DOHH2 (cell line): ENCODE measurements around the gene CAMK2D.
A peak's percentile ranks its signal among the peaks of the same experiment; 100 is the strongest.

Experiments used
- H3F3A ChIP-seq: fragments of 200-600 bp; sonication (generic), shearing (Covaris generic); 2 replicates; pipeline ENCODE4 v1.6.0; 2016; ENCODE audit warnings: antibody characterized with exemption, mild to moderate bottlenecking; ENCODE audit not compliant: control insufficient read depth, insufficient read depth
- H3K27ac ChIP-seq: fragments of 200-600 bp; sonication (generic); 2 replicates; pipeline ENCODE4 v1.5.1; 2014; ENCODE audit warnings: low read depth, mild to moderate bottlenecking, low read length, moderate library complexity
- H3K27me3 ChIP-seq: fragments of 200-600 bp; sonication (generic); 2 replicates; pipeline ENCODE4 v1.6.1; 2014; ENCODE audit warnings: mild to moderate bottlenecking, low read length, mixed read lengths; ENCODE audit not compliant: control insufficient read depth
- H3K36me3 ChIP-seq: fragments of 200-600 bp; sonication (generic); 2 replicates; pipeline ENCODE4 v1.6.1; 2014; ENCODE audit warnings: mild to moderate bottlenecking, low read length, moderate library complexity, mixed read lengths; ENCODE audit not compliant: control insufficient read depth
- H3K4me1 ChIP-seq: fragments of 200-600 bp; sonication (generic); 2 replicates; pipeline ENCODE4 v1.6.1; 2014; ENCODE audit warnings: mild to moderate bottlenecking, low read length, mixed read lengths; ENCODE audit not compliant: control insufficient read depth
- H3K4me2 ChIP-seq: fragments of 200-600 bp; sonication (generic); 2 replicates; pipeline ENCODE4 v1.6.0; 2014; ENCODE audit warnings: mild to moderate bottlenecking, low read length, moderate library complexity
- H3K4me3 ChIP-seq: fragments of 200-600 bp; sonication (generic); 2 replicates; pipeline ENCODE4 v1.5.1; 2014; ENCODE audit warnings: mild to moderate bottlenecking, low read length, mixed read lengths
- H3K79me2 ChIP-seq: fragments of 200-600 bp; sonication (generic); 2 replicates; pipeline ENCODE4 v1.6.1; 2014; ENCODE audit warnings: mild to moderate bottlenecking, low read length, mixed read lengths; ENCODE audit not compliant: control insufficient read depth
- H3K9me2 ChIP-seq: fragments of 200-600 bp; sonication (generic); replicated peaks from 2 replicates; pipeline ENCODE4 v1.6.1; 2014; ENCODE audit warnings: mild to moderate bottlenecking, low read length, mixed read lengths; ENCODE audit not compliant: control insufficient read depth
- H3K9me3 ChIP-seq: fragments of 200-600 bp; sonication (generic); 2 replicates; pipeline ENCODE4 v1.6.1; 2014; ENCODE audit warnings: antibody characterized with exemption, low read length, mixed read lengths; ENCODE audit not compliant: control insufficient read depth, insufficient read depth
- H4K20me1 ChIP-seq: fragments of 200-600 bp; sonication (generic); 2 replicates; pipeline ENCODE4 v1.6.0; 2014; ENCODE audit warnings: low read depth, mild to moderate bottlenecking, antibody characterized with exemption, low read length, moderate library complexity; ENCODE audit not compliant: control insufficient read depth, insufficient read depth
- EZH2phosphoT487 ChIP-seq: fragments of 200-600 bp; sonication (generic); IDR thresholded peaks from 2 replicates; pipeline ENCODE4 v1.6.1; 2017; ENCODE audit warnings: borderline replicate concordance, mild to moderate bottlenecking, antibody characterized with exemption, low read length, moderate library complexity, mixed read lengths
- TF ChIP-seq, protein P1 (sequence below): fragments of 200-600 bp; sonication (generic); IDR thresholded peaks from one replicate; pipeline ENCODE4 v1.5.1; 2014; ENCODE audit warnings: antibody characterized with exemption, mild to moderate bottlenecking, low read depth, low read length; ENCODE audit not compliant: poor library complexity, severe bottlenecking

CAMK2D gene

DNA sequence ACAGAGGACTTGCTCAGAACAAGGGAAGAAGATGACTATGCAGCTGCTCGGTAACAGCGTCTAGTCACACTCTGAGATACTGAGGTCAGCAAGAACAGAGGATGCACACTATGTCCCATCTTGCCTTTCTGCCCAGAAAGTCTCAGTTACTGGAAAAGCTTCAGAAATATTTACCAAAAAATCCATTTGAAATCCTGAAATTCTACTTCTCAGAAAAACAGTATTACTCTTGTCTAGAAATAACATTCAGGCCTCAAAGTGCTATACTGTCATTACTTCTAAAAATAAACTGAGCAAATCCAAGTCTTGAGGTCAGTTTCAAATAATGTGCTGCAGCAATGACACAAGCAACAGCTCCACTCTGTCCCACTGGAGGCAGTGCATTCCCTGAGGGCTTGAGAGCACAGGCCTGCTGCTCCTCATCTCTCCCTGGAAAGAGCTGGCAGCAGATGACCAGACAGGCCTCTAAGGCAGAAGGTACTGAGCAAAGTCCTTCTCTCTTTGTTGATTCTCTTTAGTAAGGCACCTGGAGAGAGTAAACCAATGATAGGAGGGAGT is 76.9 kb downstream of the CAMK2D start:
- H4K20me1 ChIP-seq, result no peaks in the 10 kb centered on the region
- H3K27me3 ChIP-seq, result no peaks in the 10 kb centered on the region
- H3K4me2 ChIP-seq, result no peak overlapping the region
- H3K79me2 ChIP-seq, result peaks cover 93% of the 10 kb centered on the region
- H3K4me3 ChIP-seq, result no peak overlapping the region
- H3K9me2 ChIP-seq, result no peaks in the 10 kb centered on the region
- 0 out of 2 replicates have a peak, but pooled peaks cover 3% of the 10 kb centered on the region for H3F3A ChIP-seq
- peaks cover 60% of the 10 kb centered on the region for H3K4me1 ChIP-seq
- H3K9me3 ChIP-seq, result 0 out of 2 replicates have a peak, but pooled peaks cover 3% of the 10 kb centered on the region
- H3K27ac ChIP-seq, result no peak overlapping the region
- no peak for TF ChIP-seq EZH2phosphoT487
- TF ChIP-seq, protein P1, sequence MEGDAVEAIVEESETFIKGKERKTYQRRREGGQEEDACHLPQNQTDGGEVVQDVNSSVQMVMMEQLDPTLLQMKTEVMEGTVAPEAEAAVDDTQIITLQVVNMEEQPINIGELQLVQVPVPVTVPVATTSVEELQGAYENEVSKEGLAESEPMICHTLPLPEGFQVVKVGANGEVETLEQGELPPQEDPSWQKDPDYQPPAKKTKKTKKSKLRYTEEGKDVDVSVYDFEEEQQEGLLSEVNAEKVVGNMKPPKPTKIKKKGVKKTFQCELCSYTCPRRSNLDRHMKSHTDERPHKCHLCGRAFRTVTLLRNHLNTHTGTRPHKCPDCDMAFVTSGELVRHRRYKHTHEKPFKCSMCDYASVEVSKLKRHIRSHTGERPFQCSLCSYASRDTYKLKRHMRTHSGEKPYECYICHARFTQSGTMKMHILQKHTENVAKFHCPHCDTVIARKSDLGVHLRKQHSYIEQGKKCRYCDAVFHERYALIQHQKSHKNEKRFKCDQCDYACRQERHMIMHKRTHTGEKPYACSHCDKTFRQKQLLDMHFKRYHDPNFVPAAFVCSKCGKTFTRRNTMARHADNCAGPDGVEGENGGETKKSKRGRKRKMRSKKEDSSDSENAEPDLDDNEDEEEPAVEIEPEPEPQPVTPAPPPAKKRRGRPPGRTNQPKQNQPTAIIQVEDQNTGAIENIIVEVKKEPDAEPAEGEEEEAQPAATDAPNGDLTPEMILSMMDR, result peak; percentile 18
- H3K36me3 ChIP-seq, result peaks cover 86% of the 10 kb centered on the region

DNA sequence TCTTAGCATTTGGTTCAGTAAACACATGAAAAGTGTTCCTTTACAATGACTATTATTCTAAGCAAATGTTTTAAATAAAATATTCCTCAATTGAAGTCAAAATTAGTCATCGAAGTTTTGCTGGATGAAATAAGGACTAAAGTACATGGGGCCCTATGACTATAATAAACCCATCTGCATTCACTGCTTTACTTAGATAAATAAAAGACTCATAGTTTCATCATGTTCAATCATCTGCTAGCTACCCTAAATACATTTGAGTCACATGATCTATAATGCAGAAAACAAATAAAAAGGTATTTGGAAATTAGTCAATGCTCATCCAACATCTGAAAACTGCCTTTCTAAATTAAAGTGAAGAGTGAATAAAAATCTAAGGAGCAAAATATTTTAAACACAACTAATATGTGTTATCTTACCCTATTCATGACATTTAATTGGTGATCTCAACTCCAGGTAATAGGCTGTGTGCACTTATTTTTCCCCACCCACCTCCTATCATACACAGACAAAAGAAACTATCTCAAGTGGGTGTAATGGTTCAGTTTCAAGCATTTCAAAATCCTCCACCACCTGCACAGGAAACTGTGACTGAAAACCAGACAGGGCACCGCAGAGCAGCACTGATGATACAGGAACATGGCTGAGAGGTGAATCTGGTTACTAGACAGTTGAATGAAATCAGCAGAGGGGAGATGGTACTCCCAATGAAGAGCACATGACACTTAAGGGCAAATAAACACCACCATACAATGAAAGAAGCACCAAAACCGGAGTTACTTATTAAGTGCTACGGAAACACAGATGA is 78.6 kb downstream of the CAMK2D start:
- H4K20me1 ChIP-seq, result no peaks in the 10 kb centered on the region
- H3K36me3 ChIP-seq, result peaks cover 86% of the 10 kb centered on the region
- 0 out of 2 replicates have a peak, but pooled peaks cover 3% of the 10 kb centered on the region for H3K9me3 ChIP-seq
- no peak overlapping the region for H3K4me3 ChIP-seq
- H3F3A ChIP-seq, result peaks cover 3% of the 10 kb centered on the region; the same call in 1 of the 2 replicates
- peaks cover 92% of the 10 kb centered on the region for H3K79me2 ChIP-seq
- H3K27me3 ChIP-seq, result no peaks in the 10 kb centered on the region
- TF ChIP-seq EZH2phosphoT487, result no peak
- TF ChIP-seq, protein P1, result no peak
- peak overlapping the region; percentile 19 for H3K27ac ChIP-seq
- no peaks in the 10 kb centered on the region for H3K9me2 ChIP-seq
- peak overlapping the region; percentile 5; the same call in 1 of the 2 replicates for H3K4me2 ChIP-seq
- H3K4me1 ChIP-seq, result peaks cover 65% of the 10 kb centered on the region

DNA sequence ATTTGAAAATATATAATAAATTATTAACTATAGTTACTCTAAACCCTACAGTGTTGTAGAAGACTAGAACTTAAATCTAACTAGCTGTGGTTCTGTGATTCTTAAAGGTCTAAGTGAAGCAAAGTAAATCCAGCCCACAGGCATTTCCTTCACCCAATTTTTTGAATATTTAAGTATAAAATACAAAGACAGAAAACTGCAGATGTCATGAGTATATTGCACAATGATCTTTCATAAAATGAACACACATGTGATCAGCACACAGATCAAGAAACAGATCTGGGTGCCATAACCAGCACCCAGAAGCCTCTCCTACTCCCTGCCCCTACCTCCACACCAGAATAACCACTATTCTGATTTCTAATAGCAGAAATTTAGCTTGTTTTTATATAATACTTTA is 82.9 kb downstream of the CAMK2D start:
- H3F3A ChIP-seq, result peaks cover 5% of the 10 kb centered on the region; the same call in 1 of the 2 replicates
- H3K9me2 ChIP-seq, result no peaks in the 10 kb centered on the region
- TF ChIP-seq EZH2phosphoT487, result no peak
- TF ChIP-seq, protein P1, result no peak
- H3K4me1 ChIP-seq, result peaks cover 74% of the 10 kb centered on the region
- peaks cover 89% of the 10 kb centered on the region for H3K36me3 ChIP-seq
- H4K20me1 ChIP-seq, result 0 out of 2 replicates have a peak, but pooled peaks cover 6% of the 10 kb centered on the region
- H3K79me2 ChIP-seq, result peaks cover 91% of the 10 kb centered on the region
- H3K27me3 ChIP-seq, result no peaks in the 10 kb centered on the region
- 0 out of 2 replicates have a peak, but pooled peaks cover 3% of the 10 kb centered on the region for H3K9me3 ChIP-seq
- no peak overlapping the region for H3K4me3 ChIP-seq
- no peak overlapping the region for H3K4me2 ChIP-seq
- H3K27ac ChIP-seq, result no peak overlapping the region
